HG02840 (cell line): ENCODE results near the gene KLHDC7B.
A peak's percentile ranks its signal among the peaks of the same experiment; 100 is the strongest.

Experiments used
- ATAC-seq: cut with Tn5 transposase; IDR thresholded peaks from one replicate; pipeline ENCODE4 v1.9.1; 2021; ENCODE audit warnings: mild to moderate bottlenecking, moderate library complexity, moderate number of reproducible peaks; ENCODE audit not compliant: unreplicated experiment, low FRiP score

KLHDC7B gene

DNA sequence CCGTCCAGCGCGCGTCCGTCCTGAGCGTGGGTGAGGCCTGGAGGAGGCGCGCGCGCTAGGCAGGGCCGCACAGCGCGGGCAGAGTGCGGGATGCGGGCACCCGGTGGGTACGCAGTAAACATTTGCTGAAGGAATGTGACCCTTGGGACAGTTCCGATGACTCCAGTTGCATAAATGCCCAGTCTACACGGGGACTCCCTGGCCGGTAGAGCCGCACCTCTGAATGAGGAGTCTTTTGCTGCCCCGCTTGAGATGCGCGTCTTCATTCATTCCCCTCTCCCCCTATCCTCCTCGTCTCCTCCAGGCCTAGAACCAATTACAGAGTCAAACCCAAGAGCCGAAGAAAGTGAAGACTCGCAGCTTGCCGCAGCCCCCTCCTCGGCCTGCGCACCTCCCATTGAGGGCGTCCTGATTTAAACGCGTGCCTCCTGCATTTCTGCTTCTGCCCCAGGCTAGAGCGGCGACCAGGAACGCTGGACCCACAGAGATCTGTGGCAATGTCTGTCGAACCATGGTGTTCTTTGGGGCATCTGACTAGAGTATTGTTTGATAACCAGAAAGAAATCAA lies 37.7 kb downstream of the KLHDC7B start:
- ATAC-seq, result peak; percentile 8

DNA sequence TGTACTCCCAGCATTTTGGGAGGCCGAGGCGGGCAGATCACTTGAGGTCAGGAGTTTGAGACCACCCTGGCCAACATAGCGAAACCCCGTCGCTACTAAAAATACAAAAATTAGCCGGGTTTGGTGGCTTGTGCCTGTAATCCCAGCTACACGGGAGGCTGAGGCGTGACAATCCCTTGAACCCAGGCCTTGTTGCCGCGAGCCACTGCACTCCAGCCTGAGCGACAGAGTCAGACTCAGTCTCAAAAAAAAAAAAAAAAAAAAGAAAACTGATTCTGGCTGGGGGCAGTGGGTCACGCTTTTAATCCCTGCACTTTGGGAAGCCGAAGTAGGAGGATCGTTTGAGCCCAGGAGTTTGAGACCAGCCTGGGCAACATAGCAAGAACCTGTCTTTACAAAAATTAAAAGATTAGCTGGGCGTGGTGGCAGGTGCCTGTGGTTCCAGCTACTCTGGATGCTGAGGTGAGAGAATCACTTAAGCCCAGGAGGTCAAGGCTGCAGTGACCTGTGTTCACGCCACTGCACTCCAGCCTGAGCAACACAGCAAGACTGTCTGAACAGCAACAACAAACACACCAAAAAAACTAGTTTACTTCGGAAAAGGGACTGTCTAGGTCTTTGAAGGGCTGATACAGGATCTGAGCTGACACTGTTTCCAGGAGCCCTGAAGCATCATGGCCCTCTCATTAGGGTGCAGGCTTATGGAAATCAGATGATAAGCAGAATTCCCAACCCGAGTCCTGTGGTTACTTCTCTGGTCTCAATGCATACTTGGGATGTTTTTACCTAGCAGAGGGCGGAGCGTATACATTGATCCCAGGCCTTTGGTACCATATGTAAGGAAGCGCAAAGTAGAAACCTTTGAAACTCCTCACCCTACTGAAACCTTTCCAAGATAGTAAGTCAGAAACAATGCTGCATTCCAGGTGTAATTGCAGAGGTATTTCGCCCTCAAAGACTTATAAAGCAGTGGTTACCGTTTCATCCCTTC lies 38.7 kb downstream of the KLHDC7B start:
- no peak for ATAC-seq

DNA sequence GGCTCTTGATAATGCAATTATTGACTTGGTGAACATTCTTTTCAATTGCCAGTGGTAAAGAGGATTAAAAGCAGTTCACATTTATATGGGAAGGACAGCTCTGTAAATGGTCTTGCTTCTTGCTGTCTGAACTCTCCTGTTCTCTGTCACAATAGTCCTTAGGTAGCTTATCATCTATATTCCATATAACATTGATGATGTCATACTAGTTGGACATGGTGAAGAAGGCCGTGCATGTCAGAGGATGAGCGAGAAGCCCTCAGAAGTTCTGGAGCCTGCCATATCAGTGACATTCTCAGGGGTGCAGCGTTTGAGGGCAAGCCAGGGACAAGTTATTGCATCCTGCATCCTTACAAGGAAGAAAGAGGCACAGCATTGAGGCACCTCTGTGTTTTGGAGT lies 39.5 kb downstream of the KLHDC7B start:
- no peak for ATAC-seq

DNA sequence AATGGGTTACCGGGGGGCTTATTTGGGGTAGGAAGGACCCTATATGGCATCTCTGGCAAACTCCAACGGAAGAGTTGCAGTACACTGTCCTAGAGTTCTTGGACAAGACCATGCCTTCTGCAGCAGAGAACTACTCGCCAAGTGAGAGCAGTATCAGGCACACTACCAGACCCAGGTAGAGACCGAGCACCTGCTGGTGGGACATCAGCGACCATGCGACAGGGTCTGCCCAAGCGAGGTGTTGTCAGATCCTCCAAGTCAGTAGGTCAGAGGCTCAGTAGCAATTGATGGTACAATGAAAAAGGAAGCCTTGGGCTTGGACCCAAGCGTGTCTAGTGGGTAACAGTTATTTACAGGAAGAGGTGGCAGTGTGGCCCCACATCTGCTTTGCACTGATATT lies 40.1 kb downstream of the KLHDC7B start:
- no peak for ATAC-seq

DNA sequence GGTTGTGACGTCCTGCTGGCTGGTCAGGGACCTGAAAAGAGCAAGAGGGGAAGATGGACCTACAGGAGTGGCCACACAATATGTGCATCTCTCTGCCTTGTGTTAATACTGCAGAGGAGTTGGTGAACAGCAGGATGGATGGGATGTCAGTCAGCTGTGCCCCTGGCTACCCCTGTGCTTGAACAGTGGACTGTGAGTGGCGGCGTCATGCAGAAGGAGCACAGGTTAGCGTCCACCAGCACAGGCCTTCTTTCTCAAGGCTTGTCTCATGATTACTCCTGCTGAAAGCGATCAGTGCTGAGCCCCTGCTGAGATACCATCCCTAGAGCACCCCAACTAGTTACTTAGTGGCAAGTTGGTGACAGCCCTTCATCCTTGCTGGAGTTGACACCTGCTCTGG lies 40.7 kb downstream of the KLHDC7B start:
- ATAC-seq, result no peak

DNA sequence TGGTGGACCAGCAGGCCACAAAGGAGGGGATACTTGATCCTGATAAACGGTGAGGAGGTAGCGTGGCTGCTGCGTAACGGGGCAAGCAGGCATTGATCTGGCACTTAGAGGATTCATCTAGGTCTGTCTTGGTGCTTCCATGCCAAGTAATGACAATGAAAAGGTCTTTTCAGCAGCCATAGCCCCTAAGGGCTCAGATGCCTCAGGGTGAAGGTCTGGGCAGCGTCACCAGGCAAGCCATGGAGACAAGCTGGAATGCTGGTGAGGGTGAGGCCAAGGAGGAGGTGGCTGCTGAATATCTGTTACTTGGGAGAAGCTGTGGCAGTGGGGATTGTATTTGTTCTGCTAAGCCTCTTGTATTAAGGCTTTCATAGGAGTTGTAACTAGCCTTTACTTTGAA lies 41.7 kb downstream of the KLHDC7B start:
- no peak for ATAC-seq

DNA sequence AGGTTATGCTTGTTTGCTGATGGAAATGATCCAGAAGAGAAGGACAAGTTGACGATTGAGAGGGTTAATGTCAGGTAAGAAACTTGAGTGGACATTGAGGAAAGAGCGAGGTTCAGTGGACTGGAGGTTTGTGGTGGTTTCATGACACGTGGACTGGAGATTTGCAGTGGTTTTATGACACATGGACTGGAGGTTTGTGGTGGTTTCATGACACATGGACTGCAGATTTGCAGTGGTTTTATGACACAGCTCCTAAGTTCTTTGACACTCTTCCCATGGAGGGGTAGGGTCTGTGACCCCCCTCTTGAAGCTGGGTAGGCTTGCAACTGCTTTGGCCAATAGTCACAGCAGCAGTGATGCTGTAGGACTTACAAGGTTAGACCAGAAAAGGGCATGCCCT lies 49.5 kb downstream of the KLHDC7B start:
- ATAC-seq, result no peak

DNA sequence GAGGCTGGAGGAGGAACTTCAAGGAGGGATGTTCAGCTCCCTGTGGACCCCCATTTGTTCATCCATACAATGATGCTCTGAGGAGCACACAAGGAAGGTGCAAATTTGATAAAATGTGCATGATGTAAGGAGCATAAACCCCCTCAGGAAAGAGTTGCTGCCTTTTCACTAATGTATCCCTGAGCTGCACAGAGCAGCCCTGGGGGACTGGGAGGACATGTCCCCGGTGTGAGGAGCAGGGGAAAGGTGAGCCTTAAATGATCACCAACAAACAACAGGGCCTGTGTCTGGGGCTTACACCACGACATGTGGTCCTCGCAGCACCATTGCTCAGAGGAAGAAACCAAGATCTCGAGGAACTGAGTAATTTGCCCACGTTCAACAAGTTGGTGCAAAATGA lies 51.4 kb downstream of the KLHDC7B start:
- ATAC-seq, result no peak

DNA sequence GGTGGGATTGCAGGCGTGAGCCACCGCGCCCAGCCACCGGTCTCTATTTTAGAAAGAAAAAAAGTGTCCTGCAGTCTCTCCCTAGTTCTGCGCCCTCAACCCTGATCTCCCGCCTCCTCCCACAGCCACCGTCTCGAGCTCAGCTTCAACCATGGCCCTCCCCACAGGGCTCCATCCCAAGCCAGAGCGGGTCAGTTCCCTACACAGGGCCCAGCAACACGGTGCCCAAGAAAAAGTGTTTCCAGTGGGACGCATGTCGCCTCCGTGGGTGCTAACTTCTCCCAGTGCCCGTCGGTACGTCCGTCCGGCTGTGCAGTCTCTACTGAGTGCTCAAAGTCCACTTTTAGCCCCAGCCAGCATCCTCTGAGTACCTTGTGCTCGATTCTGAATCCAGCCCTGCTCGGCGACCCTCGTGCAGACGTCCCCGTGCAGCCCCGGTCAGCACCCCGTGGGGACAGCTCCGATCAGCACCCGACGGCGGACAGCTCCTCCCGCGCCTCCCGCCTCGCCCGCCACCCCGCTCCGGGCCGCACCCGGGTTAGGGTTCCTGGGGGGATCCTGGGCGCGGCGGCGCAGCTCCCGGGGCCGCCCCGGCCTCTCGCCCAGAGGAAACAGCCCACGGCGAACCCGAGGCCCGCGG lies 54.2 kb downstream of the KLHDC7B start:
- ATAC-seq, result no peak

DNA sequence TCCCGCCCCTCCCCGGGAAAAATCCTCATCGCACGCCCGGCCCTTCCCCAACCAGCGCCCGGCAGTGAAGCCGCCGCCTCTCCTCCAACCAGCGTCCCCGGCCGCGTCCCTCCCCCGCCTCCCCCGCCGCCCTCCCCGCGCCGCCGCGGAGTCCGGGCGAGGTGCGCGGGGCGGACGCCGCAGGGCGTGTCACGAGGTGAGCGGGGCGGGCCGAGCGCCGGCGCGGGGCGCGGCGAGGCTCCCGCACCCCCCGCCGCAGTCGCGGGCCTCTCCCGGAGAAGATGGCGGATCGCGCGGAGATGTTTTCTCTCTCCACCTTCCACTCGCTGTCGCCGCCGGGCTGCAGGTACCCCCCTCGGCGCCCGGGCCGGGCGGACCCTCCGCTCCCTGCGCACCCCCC lies 54.8 kb downstream of the KLHDC7B start, which contains the start of gene MAPK8IP2:
Gene MAPK8IP2, plus strand, starts transcription at position 256 of the 400 bp plus-strand sequence. Its CDS starts 26 bp downstream, at position 282.
- ATAC-seq, result no peak
